ENCODE data around the gene CUL7. TPM values are rescaled to one million over a fixed set of nuclear protein-coding genes. Genes with fewer than 3 reads are reported as not detected.

The CUL7 gene
- total RNA-seq, 1 donor from 2014 or later, result 16.1 TPM

DNA sequence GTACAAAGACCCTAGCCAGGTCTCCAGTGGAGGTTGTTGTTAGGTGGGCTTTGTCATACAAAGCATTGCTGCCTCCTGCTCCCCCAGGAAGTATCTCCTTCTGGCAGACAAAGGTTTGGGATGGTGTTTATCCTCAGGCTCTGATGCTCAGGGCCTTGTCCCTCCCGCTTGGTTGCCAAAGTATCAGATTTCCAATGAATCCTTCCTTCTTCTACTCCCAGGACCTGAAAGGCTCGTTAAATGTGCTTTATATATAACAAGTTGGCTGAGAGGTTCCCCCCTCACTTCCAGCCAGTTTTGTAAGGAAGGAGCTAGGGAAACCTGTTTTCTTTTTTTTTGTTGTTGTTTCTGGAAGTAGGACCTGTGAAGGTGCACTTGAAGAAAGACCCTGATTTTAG, 36.9 kb upstream of the CUL7 start:
- ATAC-seq (no peak), DNase-seq (no peak)
- H3K27ac ChIP-seq, result peak overlapping the region; percentile 86
- TF ChIP-seq, protein P1, sequence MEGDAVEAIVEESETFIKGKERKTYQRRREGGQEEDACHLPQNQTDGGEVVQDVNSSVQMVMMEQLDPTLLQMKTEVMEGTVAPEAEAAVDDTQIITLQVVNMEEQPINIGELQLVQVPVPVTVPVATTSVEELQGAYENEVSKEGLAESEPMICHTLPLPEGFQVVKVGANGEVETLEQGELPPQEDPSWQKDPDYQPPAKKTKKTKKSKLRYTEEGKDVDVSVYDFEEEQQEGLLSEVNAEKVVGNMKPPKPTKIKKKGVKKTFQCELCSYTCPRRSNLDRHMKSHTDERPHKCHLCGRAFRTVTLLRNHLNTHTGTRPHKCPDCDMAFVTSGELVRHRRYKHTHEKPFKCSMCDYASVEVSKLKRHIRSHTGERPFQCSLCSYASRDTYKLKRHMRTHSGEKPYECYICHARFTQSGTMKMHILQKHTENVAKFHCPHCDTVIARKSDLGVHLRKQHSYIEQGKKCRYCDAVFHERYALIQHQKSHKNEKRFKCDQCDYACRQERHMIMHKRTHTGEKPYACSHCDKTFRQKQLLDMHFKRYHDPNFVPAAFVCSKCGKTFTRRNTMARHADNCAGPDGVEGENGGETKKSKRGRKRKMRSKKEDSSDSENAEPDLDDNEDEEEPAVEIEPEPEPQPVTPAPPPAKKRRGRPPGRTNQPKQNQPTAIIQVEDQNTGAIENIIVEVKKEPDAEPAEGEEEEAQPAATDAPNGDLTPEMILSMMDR (IDR thresholded peaks at IDR 0.05), result no peak
- no peaks in the 10 kb centered on the region for H3K27me3 ChIP-seq (ENCODE audit: low read depth)
- H3K9me3 ChIP-seq, result no peaks in the 10 kb centered on the region
- H3K4me3 ChIP-seq, result peak overlapping the region; percentile 31
- H3K4me1 ChIP-seq, result peaks cover 66% of the 10 kb centered on the region
- no peaks in the 10 kb centered on the region for H3K36me3 ChIP-seq
- intact Hi-C loops (cut with DNase I), result no loop called here

DNA sequence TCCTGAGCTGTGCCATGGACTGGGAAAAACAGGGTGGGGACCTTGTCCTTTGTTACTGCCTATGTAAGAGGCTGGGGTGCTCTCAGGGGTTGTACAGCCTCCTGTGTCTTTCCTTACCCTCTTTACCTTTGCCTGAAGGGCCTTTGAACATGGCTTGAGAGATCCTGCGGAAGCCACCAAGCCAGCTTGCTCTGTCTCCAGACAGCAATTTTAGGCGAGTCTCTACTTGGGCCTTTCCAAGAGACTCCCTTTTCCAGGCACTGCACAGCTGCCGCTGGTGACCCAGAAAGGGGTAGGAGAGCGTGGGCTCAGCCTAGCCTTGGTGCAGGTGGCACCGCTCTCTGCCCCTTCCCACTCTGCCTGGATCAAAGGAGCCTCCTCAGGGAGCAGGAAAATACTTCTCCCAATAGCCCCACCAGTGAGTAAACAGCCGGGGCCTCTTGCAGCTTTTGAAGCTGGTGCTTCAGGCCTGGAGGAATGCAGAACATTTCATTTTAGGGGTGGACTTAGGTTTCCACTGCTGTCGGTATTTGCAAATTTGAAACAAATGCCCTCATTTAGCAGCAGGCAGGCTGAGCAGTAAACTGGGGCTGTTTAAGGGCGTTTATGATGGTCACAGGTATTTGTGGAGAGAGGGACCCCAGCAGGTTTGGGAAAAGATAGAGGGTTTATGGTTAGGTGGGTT, 36.4 kb upstream of the CUL7 start:
- TF ChIP-seq, protein P1 (IDR thresholded peaks at IDR 0.05), result no peak
- Histone ChIP-seq H3K4me3 (peak overlapping the region; percentile 31), H3K9me3 (no peaks in the 10 kb centered on the region), H3K27me3 (ENCODE audit: low read depth) (no peaks in the 10 kb centered on the region), H3K27ac (peak overlapping the region; percentile 86), H3K36me3 (no peaks in the 10 kb centered on the region), H3K4me1 (peaks cover 61% of the 10 kb centered on the region)
- ATAC-seq, result peak; percentile 87 to 90
- intact Hi-C loops (cut with DNase I), result no loop called here
- DNase-seq, result peak; percentile 69

DNA sequence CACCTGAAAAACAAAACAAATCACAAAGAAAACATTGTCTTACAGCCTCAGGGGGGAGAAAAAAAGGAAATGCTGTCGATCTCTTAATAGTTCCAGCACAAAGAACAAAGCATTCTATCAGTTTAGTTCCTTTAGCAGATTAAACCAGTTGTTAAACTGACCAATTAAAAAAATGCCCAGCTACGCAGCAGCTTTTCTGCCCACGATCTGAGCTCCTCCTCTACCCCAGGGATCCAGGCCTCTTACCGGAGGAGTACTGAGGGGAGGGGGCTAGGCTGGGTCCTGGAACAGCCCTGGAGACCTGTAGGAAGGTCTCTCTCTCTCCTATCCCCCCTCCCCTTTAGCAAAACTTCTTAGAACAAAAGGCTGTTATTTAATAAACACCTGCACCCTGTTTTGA, 35.8 kb upstream of the CUL7 start:
- Histone ChIP-seq H3K36me3 (no peaks in the 10 kb centered on the region), H3K27me3 (ENCODE audit: low read depth) (no peaks in the 10 kb centered on the region), H3K4me3 (peak overlapping the region; percentile 31), H3K4me1 (peaks cover 55% of the 10 kb centered on the region), H3K27ac (peak overlapping the region; percentile 86), H3K9me3 (no peaks in the 10 kb centered on the region)
- ATAC-seq (peak; percentile 19 to 66), DNase-seq (no peak)
- TF ChIP-seq, protein P1 (IDR thresholded peaks at IDR 0.05), result no peak
- intact Hi-C loops (cut with DNase I), result no loop called here

DNA sequence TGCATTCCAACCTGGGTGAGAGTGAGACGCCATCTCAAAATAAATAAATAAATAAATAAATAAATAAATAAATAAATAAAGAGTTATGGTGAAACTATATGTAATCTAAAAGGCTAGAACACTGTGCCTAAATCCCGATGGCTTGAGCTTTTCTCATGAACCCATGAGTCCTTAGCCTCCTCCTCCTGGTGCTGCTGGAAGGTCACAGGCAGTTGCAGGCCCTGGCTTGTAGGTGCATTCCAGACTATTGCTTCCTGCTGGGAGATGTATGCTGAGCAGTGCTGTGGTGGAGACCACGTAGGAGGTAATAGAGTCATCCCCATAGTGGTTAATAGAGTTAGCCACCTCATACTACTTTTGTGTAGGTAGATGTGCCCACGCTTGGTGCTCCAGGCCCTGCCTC, 35.0 kb upstream of the CUL7 start:
- Histone ChIP-seq H3K9me3 (no peaks in the 10 kb centered on the region), H3K4me1 (peaks cover 47% of the 10 kb centered on the region), H3K36me3 (no peaks in the 10 kb centered on the region), H3K27ac (peak overlapping the region; percentile 86), H3K4me3 (no peak overlapping the region), H3K27me3 (ENCODE audit: low read depth) (no peaks in the 10 kb centered on the region)
- intact Hi-C loops (cut with DNase I), result no loop called here
- TF ChIP-seq, protein P1 (IDR thresholded peaks at IDR 0.05), result no peak
- DNase-seq, result no peak
- no peak for ATAC-seq

DNA sequence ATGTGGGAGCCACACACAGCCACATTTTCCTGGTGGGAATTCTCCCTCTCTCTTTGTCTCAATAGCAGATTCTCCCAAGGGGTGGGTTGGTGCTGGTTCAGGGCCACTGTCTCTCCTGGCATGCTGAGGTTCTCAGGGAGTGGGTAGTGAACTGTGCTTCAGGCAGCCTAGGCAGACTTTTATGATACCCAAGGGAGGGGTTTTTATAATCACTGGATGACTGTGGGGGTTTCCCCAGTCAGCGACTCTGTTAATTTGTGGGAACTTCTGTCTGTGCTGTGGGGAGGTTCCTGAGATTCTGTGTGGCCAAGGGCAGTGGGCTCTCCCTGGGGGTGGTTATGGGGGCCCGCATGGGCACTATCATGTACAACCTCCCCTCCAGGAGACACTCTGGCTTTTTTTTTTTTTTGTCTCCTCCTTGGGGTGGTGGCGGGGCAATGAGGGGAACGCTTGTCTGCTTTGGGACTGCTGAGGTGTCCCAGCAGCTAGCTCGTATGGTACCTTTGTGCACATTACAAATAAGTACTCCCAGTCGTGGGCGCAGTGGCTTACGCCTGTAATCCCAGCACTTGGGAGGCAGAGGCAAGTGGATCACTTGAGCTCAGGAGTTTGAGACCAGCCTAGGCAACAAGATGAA, 32.5 kb upstream of the CUL7 start:
- DNase-seq (no peak), ATAC-seq (no peak)
- H3K27ac ChIP-seq, result no peak overlapping the region
- H3K4me3 ChIP-seq, result no peak overlapping the region
- no peaks in the 10 kb centered on the region for H3K27me3 ChIP-seq (ENCODE audit: low read depth)
- TF ChIP-seq, protein P1 (IDR thresholded peaks at IDR 0.05), result no peak
- H3K4me1 ChIP-seq, result peaks cover 39% of the 10 kb centered on the region
- no peaks in the 10 kb centered on the region for H3K36me3 ChIP-seq
- intact Hi-C loops (cut with DNase I), result no loop called here
- no peaks in the 10 kb centered on the region for H3K9me3 ChIP-seq
